ENCODE data around the gene TOP3B.

- TF ChIP-seq CTCF (conservative IDR thresholded peaks at IDR 0.05; ENCODE audit: low read depth in 2 of 2): no peak
- TF ChIP-seq EZH2 (IDR thresholded peaks at IDR 0.05; ENCODE audit: low read depth, unreplicated experiment): no peak
- TF ChIP-seq JUNB (IDR thresholded peaks at IDR 0.05; ENCODE audit: unreplicated experiment): no peak
- no peak for TF ChIP-seq EZH2phosphoT487 (IDR thresholded peaks at IDR 0.05; ENCODE audit: unreplicated experiment)
- TF ChIP-seq REST (IDR thresholded peaks at IDR 0.05; ENCODE audit: unreplicated experiment): no peak
- no peak for TF ChIP-seq NANOG (IDR thresholded peaks at IDR 0.05; ENCODE audit: borderline replicate concordance)
- TF ChIP-seq ETS1 (IDR thresholded peaks at IDR 0.05): no peak
- no peak for TF ChIP-seq ZNF331 (CRISPR knock-in tag; IDR thresholded peaks at IDR 0.05; ENCODE audit: low read depth)
Observed at GRCh38 chr22:21998595-21999247, 16.1 kb upstream of the TOP3B start.

Data from GM23338 (cell line).